ENCODE data around the gene GPR183.

Gene GPR183

DNA sequence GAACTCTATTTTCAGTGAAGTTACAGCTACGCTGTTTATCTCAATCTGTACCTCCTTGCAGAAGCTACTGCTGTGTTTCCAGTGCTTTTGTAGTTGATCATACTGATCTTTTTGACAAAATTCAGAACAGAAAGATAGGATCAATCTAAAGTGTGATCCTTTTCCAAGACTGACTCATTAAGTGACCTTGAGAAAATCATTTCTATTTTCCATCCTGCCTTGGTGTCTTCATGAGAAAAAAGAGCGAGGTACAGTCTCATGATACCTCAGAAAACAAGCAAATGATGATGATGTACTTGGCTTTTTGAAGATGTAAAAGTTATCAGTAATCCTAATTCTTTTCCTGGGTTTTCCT, 46.0 kb upstream of the GPR183 start:
- H2AFZ ChIP-seq (ENCODE audit: low read length) = no peak overlapping the region
- H3K4me3 ChIP-seq (ENCODE audit: low read length, poor library complexity, severe bottlenecking) = no peak overlapping the region
- no peaks in the 10 kb centered on the region for H3K9me3 ChIP-seq (ENCODE audit: insufficient read depth, low read depth, low read length)
- peaks cover 44% of the 10 kb centered on the region; the same call in 1 of the 2 replicates for H3K36me3 ChIP-seq (ENCODE audit: insufficient read depth, low read length)
- H4K20me1 ChIP-seq (ENCODE audit: insufficient read depth, low read length, poor library complexity, severe bottlenecking) = no peaks in the 10 kb centered on the region
- H3K4me1 ChIP-seq (ENCODE audit: insufficient read depth, low read length, poor library complexity, severe bottlenecking) = peaks cover 30% of the 10 kb centered on the region
- H3K9me2 ChIP-seq (replicated peaks; ENCODE audit: low read depth, low read length) = no peaks in the 10 kb centered on the region
- H3K9ac ChIP-seq (ENCODE audit: low read depth, low read length, poor library complexity, severe bottlenecking) = no peak overlapping the region
- no peaks in the 10 kb centered on the region for H3F3A ChIP-seq (ENCODE audit: low read depth)
- no peak overlapping the region for H3K4me2 ChIP-seq (ENCODE audit: low read depth, low read length, poor library complexity, severe bottlenecking)
- TF ChIP-seq, protein P1, sequence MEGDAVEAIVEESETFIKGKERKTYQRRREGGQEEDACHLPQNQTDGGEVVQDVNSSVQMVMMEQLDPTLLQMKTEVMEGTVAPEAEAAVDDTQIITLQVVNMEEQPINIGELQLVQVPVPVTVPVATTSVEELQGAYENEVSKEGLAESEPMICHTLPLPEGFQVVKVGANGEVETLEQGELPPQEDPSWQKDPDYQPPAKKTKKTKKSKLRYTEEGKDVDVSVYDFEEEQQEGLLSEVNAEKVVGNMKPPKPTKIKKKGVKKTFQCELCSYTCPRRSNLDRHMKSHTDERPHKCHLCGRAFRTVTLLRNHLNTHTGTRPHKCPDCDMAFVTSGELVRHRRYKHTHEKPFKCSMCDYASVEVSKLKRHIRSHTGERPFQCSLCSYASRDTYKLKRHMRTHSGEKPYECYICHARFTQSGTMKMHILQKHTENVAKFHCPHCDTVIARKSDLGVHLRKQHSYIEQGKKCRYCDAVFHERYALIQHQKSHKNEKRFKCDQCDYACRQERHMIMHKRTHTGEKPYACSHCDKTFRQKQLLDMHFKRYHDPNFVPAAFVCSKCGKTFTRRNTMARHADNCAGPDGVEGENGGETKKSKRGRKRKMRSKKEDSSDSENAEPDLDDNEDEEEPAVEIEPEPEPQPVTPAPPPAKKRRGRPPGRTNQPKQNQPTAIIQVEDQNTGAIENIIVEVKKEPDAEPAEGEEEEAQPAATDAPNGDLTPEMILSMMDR (conservative IDR thresholded peaks at IDR 0.05; ENCODE audit: low read length) = no peak
- no peak for TF ChIP-seq EZH2phosphoT487 (IDR thresholded peaks at IDR 0.05; ENCODE audit: borderline replicate concordance)
- no peaks in the 10 kb centered on the region for H3K79me2 ChIP-seq (ENCODE audit: insufficient read depth, low read length)
- no peaks in the 10 kb centered on the region for H3K27me3 ChIP-seq (ENCODE audit: insufficient read depth, low read length, poor library complexity, severe bottlenecking)

DNA sequence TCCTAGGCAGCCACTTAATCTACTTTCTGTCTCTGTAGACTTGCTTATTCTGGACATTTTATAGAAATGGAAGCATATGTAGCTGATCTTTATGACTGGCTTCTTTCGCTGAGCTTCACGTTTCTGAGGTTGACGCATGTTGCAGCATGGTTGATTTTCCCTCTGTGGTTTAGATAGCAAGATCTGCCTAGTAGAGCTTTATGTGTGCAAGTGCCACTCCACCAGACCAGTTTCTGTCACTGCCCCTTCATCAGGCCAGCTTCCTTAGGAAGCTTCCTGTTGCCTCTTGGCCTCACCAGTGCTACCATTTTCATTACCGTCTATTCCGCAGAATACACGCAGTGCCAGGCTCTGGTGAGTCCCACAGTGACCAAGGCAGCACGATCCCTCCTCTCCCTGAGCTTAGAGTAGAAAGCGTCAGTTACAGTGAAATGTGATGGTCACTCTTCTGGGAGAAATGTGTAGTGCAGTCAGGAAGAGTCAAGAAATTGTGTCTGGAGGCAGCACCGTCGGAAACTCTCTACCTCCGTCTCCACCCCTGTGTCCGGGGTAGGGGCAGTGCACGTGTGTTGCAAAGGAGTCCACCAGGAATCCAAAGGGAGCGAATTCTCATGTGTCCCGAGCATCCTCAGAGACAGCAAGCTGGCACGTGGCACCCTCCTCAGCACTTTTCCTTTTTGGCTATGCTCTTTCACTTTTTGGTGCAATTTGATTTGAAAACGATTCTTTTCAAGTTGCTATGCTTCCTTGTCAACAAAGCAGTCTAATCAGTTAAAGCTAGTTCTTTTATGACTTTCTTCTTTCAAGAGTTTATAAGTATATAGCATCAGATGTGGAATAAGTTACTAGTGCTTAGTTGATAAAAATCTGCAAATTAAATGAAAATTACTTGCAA, 45.4 kb upstream of the GPR183 start:
- no peak overlapping the region for H2AFZ ChIP-seq (ENCODE audit: low read length)
- no peaks in the 10 kb centered on the region for H3K9me3 ChIP-seq (ENCODE audit: insufficient read depth, low read depth, low read length)
- H4K20me1 ChIP-seq (ENCODE audit: insufficient read depth, low read length, poor library complexity, severe bottlenecking) = no peaks in the 10 kb centered on the region
- H3K79me2 ChIP-seq (ENCODE audit: insufficient read depth, low read length) = no peaks in the 10 kb centered on the region
- H3K4me3 ChIP-seq (ENCODE audit: low read length, poor library complexity, severe bottlenecking) = no peak overlapping the region
- no peak overlapping the region for H3K4me2 ChIP-seq (ENCODE audit: low read depth, low read length, poor library complexity, severe bottlenecking)
- H3K36me3 ChIP-seq (ENCODE audit: insufficient read depth, low read length) = peaks cover 44% of the 10 kb centered on the region; the same call in 1 of the 2 replicates
- H3F3A ChIP-seq (ENCODE audit: low read depth) = no peaks in the 10 kb centered on the region
- H3K27me3 ChIP-seq (ENCODE audit: insufficient read depth, low read length, poor library complexity, severe bottlenecking) = no peaks in the 10 kb centered on the region
- H3K9ac ChIP-seq (ENCODE audit: low read depth, low read length, poor library complexity, severe bottlenecking) = no peak overlapping the region
- TF ChIP-seq EZH2phosphoT487 (IDR thresholded peaks at IDR 0.05; ENCODE audit: borderline replicate concordance) = no peak
- H3K9me2 ChIP-seq (replicated peaks; ENCODE audit: low read depth, low read length) = no peaks in the 10 kb centered on the region
- H3K4me1 ChIP-seq (ENCODE audit: insufficient read depth, low read length, poor library complexity, severe bottlenecking) = peaks cover 30% of the 10 kb centered on the region

DNA sequence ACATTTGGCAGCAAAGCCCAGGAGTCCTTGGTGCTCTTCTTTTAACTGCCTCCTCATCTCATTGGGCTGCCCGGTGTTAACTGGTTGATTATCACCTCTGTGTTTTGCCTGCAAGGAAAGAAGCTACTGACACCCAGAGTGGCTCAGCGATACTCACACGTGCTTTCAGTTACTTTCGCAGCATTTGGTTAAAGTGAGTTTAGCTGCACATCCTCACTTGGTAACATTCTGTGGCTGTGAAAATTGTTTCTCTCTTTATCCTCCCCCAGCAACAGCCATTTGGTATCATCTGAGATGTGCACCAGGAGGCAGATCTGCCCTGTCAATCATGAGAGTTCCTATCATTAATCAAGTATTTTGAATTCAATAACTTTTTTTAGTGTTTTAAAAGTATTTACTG, 44.6 kb upstream of the GPR183 start:
- Histone ChIP-seq H3F3A (ENCODE audit: low read depth) (no peaks in the 10 kb centered on the region), H3K9me3 (ENCODE audit: insufficient read depth, low read depth, low read length) (no peaks in the 10 kb centered on the region), H3K4me1 (ENCODE audit: insufficient read depth, low read length, poor library complexity, severe bottlenecking) (peaks cover 22% of the 10 kb centered on the region), H3K79me2 (ENCODE audit: insufficient read depth, low read length) (no peaks in the 10 kb centered on the region), H3K36me3 (ENCODE audit: insufficient read depth, low read length) (peaks cover 43% of the 10 kb centered on the region; the same call in 1 of the 2 replicates), H3K9me2 (replicated peaks; ENCODE audit: low read depth, low read length) (no peaks in the 10 kb centered on the region), H2AFZ (ENCODE audit: low read length) (no peak overlapping the region), H4K20me1 (ENCODE audit: insufficient read depth, low read length, poor library complexity, severe bottlenecking) (no peaks in the 10 kb centered on the region), H3K9ac (ENCODE audit: low read depth, low read length, poor library complexity, severe bottlenecking) (no peak overlapping the region), H3K27me3 (ENCODE audit: insufficient read depth, low read length, poor library complexity, severe bottlenecking) (no peaks in the 10 kb centered on the region), H3K4me3 (ENCODE audit: low read length, poor library complexity, severe bottlenecking) (no peak overlapping the region), H3K4me2 (ENCODE audit: low read depth, low read length, poor library complexity, severe bottlenecking) (no peak overlapping the region)
- TF ChIP-seq, protein P1 (conservative IDR thresholded peaks at IDR 0.05; ENCODE audit: low read length) = no peak
- TF ChIP-seq EZH2phosphoT487 (IDR thresholded peaks at IDR 0.05; ENCODE audit: borderline replicate concordance) = no peak

Measured in Loucy (cell line).